GM21825 (cell line): ENCODE measurements around the gene RIT2.

Experiments used
- ATAC-seq: cut with Tn5 transposase; IDR thresholded peaks from one replicate; pipeline ENCODE4 v1.9.1; 2021; ENCODE audit warnings: mild to moderate bottlenecking, moderate library complexity; ENCODE audit not compliant: unreplicated experiment

Gene RIT2

DNA sequence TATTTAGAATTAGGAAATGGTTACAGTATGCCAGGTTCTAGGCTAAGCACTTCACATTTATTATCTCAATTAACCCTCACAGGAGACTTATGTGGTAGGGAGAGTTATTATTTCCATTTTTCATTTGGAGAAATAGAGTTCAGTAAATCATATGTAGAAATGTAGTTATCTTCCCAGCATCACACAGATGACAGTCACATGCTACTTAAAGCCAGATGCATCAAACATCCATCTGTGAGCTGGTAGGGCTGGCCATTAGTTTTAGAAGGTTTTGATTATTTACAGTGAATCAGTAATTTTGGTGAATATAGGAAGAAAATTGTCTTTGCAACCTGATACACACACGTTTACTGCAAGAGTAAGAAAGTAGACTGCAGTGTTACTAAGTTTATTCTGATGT is 97.9 kb downstream of the RIT2 start:
- ATAC-seq = no peak

DNA sequence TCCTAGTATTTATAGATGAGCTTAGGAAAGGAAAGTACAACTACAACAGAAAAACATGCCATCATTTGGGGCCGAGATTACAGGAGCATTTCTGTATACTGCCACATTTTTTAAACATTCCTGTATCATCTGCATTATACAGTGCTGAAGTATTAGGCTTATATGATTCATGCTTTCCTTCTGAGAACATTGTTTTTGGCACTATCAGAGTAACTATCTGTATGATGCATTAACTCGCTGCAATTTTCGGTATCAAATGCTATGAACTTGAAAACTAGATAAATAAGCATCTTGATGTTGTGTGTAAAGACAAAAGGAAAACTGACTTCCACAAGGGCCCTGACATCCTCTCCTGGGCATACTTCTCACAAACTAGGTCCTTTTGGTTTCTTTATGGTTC is 102.0 kb downstream of the RIT2 start:
- no peak for ATAC-seq

DNA sequence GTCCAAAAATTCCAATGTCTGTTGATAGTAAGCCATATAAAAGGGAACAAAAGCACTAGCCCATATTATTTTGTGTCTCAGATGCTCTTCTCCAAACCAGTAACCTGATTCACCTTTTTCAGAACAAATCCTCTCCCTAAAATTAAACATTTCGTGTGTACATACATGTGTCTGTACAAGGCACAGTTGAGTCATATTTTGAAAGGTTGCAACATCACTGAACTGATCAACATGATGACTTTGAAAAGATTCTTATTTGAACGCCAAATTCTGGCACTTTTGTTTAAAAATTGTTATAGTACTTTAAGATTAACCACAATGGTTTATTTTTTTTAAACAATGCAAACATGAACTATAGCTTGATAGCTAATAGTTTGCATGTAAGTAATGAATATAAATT is 102.5 kb downstream of the RIT2 start:
- ATAC-seq = no peak

DNA sequence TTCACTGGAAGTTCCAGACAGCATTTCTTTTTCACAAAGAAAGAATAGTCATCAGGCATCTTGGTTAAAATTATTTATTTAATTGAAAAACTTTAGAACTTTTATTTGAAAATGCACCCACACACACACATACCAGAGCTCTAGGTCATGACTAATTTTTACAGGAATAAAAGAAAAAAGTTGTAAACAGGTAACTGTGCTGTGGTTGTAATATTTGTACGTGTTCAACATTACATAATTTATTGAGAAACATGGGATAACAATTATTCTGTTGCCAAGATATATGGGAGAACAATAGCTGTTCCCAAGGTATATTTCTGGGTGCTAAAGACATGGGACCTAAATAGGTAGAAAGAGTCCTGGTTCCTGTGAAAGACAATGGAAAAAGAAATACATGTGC is 104.9 kb downstream of the RIT2 start:
- ATAC-seq = no peak

DNA sequence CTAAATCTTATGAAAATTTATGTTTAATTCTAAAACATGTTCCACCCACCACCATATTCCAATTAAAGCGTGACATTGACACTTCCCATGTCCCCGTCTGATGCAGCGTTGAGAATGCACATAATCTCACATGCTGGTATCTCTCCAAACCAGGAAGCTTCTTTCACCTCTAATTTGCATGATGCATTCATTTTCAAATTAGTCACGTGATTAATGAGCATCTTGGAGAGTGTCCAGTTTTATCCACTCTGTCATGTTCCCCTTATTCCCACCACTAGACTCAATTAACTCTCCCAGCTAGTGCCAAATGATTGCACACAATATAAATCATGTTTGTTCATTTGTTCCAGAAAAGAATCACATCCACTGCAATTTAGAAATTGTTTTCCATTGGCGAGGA is 105.8 kb downstream of the RIT2 start:
- ATAC-seq = no peak

DNA sequence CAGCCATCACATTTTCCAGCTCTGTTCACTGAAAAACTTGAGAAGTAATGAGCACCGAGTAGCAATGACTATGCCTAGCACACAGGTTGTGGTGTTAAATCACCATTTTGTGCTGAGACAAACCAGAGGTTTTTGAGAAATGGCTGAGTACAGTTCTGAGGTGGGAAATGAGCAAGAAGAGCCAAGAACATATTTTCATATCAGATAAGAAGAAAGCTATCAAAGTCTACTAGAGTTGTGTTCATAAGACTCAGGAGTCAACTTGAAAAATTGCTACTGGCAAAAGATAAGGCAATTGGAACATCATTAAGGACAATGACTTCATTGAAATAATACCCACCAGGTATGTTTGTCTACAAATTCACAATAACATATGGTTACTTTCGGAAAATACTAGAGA is 108.1 kb downstream of the RIT2 start:
- no peak for ATAC-seq

DNA sequence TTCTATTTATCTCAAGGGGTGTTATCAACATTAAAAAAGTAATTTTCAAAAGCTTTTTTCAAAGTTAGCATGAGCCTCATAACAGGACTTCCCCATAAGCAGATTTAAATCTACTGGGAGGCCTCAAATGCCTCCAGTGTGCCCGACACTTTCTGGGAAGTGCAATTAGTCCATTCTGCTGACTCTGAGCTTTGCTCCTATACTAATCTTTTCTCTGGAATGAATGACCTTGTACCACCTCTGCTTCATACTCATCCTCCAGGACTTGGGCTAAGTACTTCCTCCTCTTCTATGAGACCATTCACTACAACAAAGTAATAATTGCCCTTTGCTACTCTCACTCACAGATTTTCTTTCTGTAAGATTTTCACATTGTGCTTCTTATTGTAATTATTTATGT is 111.1 kb downstream of the RIT2 start:
- no peak for ATAC-seq

DNA sequence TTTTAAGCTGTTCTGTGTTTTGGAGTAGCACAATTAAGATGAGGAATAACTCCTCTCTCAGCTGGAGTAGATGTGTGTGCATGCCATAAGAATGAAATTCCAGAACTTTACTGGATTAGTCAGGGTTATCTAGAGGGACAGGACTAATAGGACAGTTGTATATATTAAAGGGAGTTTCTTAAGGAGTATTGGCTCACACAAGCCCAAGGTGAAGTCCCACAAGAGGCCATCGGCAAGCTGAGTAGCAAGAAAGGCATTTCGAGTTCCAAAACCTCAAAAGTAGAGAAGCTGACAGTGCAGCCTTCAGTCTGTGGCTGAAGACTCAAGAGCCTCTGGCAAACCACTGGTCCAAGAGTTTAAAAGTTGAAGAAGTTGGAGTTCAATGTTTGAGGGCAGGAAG is 113.7 kb downstream of the RIT2 start:
- ATAC-seq = no peak

DNA sequence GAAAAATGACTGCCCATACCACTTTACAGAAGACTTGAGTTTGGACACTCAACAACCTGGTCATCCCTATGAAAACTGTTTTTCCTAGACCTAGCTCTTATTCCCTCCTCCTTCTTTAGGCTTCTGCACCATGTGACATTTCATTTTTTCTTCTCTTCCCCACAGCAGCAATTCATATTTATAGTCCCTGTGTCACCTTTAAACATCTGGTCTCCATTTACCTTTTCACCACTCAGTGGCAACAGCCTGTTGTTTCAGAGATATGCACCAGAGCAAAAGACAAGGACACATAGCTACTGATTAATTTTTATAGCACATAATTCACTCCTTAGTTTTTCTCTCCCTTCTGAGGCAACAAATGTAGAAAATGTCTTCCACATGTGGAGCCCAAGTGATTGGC is 118.7 kb downstream of the RIT2 start:
- ATAC-seq = no peak

DNA sequence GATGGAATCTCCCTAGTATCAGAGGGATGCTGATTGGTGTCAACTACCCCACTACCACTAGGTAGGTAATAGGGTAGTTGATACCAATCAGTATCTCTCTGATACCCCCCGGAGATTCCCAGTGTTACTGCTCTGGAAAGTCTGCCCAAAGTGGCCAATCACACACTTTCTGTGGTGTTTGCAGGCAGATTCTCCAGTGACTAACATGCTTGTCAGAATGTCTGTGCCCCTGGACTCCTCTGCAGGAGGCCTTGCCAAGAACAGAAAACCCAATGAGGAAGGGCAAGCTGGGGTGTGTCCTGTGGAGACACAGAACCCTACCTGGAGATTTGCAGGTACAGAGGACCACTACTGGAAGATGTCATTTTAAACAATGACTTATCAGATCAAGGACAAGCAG is 135.1 kb downstream of the RIT2 start:
- ATAC-seq = no peak

DNA sequence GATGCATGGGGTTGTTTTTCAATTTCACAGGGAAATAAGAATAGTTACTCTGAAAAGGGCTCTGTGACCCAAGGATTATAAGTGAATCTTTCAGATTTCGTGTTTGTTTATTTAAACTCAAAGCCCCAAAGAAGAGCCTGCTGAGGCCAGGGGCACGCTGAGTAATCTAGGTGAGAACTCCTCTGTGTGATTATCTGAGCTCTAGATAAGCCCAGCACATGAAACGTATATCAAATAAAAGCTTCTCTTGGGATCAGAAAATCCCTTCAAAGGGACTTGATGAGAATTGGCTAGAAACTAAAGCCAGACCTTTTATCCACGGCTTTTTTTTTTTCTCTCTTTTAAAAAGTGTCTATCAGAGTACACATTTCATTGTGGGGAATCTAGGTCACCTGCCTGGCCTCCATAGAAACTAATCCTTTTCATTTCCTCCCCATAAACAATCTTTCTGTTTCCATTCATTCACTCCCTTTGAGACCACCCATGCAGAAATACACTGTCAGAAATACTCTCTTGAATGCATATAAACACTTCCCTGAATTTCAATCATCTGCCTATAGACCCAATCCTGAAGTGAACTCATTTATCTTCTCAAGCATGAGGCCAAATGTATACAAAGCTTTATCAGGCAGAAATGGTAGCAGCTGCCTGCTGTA is 137.4 kb downstream of the RIT2 start:
- no peak for ATAC-seq

DNA sequence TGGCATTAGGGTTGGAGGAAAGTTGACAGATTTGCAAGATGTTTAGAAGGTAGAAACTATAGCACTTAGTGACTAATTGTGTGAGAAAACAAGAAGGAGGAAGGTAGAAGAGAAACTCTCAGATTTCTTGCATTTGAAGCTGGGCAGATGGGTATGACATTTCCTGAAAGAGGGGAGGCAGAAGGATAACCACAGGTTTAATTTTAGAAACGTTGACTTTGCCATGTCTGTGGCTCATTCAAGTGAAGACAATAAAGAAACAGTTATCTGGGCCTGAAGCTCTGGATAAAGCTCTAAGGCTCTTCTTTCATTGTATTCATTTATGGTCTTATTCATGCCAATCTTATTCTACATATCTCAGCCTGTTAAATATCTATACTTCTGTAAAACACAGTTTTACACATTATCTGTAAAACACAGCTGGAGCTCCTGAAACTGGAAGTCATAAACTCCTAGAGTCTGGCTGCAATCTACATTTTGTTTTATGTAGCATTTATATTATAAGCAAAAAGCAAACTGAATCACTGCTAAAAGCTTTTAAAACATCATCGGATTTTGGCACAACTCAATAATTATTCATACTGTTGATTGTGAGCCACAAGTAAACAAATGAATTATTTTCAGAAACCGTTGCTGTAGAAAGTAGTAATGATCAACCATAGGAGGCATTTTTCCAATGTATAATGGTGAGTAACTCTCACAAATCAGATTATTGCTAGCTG is 138.5 kb downstream of the RIT2 start:
- no peak for ATAC-seq

DNA sequence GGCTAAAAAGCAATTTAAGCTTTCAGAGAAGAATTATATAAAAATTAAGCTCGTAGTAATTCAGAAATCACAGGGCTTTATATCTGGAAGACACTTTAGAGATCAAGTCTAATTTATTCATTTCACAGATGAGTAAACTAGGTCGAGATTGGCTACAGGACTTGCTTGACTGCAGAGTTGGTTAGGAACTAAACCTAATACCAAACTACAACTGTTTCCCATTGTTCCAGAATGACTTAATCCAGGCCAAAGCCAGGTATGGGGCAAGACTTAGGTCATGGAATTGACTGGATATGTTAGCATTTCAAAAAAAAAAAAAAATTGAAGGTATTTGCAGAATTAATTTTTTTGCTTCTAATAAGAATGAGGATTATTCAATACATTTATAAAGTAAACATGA is 146.1 kb downstream of the RIT2 start:
- ATAC-seq = no peak

DNA sequence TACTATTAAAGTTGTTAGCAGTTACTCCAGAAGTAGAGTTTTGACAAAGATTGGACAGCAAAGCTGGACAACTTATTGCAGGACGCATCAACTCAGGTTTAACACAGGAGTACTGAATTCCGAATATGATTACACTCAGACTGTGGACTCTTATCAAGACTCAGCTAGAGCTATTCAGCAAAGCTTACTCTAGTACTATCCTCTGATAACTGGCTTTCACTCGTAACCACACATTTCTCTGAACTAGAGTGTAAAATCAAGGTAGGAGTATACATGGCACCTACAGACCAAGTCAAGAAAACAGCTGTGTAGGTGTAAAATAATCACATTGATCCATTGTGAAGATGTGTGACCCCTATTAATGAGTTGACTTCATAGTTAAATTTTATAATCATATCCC is 154.2 kb downstream of the RIT2 start:
- ATAC-seq = no peak

DNA sequence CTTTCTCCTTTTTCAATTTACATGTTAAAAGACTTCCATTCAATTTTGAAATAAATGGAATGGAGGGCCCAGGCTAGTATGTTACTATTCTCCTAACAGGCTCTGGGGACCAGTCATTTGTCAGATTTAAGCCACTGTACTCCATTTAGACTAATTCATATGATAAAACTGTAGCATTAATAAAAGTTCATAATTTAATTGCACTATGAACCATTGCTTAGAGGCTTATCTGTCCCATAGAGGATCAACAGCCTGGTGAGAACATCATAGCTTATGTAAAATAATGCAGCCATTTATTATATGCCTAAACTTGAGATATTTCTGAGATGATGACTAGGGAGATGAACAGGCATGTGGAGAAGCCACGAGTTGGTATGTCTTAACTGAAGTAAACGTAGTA is 156.0 kb downstream of the RIT2 start:
- no peak for ATAC-seq

DNA sequence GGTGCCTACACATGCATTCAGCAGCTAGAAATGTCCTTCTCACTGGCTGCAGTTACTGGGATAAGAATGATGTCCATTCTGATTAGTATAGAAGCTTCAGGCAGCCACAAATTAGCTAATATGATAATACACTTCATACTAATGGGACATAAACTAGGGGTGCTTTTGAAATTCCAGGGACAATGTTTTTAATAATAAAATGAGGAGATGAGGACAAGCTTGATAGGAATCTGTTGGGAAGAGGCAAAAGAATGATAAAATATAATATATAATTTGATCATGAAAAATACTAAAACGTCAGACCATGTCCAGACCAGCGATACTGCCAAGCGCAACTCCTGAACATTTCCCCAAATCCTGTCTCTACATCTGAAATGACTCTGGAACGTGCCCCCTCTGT is 157.1 kb downstream of the RIT2 start:
- no peak for ATAC-seq

DNA sequence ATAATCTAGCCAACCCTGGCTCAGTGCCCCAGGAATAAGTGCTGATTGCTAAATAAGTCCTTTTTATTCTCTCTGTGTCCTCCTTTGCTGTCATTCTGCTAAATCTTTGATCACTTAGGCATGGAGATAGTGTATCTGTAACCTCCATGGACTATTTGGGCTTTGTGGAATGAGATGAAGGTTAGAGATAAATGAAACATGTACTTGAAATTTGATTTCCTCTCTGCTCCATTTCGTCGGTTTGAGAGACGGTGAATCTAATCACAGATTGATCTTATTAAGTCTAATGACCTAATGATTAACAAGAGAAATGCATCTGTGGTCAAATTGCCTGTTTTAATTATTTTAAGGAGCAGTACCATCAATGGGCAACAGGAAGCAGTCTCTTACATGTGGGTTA is 159.2 kb downstream of the RIT2 start:
- ATAC-seq = no peak

DNA sequence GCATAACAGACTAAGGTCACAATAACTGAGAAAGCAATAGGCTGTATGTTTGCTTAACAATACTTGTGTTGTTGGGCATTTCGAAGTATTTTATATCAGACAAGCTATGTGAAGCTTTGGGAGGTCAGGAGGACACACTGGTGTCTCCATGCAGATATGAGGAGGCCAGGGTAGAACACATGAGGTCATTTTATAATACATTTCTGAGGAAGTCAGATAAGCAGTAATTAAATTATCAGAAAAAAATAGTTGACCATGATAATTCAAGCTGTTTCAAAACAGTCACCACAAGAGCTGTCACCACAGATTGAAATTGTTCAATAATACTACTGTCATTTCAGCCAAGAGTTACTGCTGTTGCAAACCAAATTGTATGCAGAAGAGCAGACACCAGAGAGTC is 160.6 kb downstream of the RIT2 start:
- no peak for ATAC-seq

DNA sequence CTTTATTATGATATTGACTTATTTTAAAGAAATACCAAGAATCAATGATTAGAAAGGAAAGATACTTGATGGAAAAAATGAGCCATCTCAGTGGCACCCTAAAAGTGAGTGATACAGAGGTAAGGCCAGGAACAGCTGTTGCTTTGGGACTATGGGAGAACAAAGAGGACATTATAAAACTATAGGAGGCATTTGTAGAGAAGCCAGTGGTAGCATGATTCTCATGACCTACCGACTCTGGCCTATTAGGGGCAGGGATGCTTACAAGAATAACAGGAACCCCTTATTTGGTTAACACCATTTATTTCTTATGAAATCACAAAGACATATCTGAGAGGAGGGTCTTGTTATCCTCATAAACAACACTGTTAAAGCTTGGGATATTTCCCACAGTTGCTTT is 162.2 kb downstream of the RIT2 start:
- no peak for ATAC-seq

DNA sequence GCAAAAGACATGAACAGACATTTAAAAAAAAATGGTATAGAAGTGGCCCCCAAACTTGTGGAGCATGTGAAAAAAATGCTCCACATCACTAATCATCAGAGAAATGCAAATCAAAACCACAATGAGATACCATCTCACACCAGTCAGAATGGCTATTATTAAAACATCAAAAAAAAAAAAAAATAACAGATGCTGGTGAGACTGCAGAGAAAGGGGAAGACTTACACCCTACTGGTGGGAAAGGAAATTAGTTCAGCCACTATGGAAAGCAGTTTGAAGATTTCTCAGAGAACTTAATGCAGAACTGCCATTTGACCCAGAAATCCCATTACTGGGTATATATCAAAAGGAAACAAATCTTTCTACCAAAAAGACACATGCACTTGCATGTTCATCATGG is 164.8 kb downstream of the RIT2 start:
- no peak for ATAC-seq

DNA sequence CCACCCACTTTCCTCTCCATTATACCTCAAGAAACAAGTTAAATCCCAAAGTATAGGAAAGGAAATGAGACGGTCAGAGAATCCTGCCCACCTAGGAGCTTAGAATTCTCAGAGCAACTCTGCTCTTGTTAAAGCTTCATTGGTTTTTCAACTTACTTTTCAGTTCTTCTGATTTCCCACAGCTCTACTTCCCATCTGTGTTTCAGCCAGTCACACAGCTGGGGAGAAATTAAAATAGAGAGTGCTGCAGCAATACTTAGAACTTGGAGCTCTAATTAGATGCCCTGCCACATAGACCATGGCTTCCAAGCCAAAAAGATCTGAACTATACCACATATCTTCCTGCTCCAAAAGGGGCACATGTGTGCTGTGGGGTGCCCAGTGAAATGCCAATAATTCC is 166.7 kb downstream of the RIT2 start:
- no peak for ATAC-seq

DNA sequence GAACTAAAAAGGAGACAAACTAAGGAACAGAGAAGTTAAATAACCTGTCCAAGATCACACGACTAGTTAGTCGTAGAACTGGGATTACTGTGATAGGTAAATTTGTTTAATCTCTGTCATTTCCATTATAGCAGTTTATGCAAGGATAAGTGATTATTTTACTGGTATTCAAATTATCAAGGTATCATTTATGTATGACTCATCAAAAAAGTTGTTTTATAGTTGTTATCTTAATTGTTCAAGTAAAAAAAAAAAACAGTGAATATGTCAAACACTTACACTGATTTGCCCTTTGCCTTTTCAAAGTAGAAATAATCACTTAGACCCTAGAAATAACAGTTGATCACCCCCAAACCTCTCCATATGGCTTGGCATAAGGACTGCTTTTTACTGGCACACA is 173.6 kb downstream of the RIT2 start:
- no peak for ATAC-seq

DNA sequence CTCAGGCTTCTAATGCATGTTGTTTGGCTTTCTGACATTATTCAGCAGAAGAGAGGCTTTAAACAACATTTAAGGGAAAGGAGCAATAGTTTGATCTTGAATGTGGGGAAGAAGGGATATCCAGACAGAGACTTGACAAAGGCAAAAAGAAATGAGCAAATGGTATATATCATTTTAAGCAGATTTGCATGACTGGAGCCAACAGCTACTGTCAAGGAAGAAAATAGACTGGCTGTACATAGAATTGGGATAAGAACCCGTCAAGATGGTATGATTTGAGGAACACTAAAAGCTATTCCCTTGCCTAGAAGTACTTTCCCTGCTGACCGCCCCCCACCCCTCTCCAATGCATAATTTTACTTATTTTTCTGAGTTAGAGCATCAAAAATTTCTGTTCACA is 174.5 kb downstream of the RIT2 start:
- ATAC-seq = no peak
